RWPE2 (cell line): ENCODE results near the gene PRPF18.

ENCODE experiments used
- ATAC-seq: fragments of 200-7000 bp; cut with Tn5 transposase; 3 replicates; pipeline ENCODE4 v1.9.1; 2021; ENCODE audit warnings: low read depth
- DNase-seq: peaks from one replicate; pipeline ENCODE4 v3.0.0-alpha.2; 2020; ENCODE audit warnings: low spot score
- H3K27ac ChIP-seq: fragments of 450-650 bp; 2 replicates; pipeline ENCODE4 v1.5.1; 2017; ENCODE audit warnings: mild to moderate bottlenecking; ENCODE audit not compliant: poor library complexity, severe bottlenecking
- H3K27me3 ChIP-seq: fragments of 250-450 bp; sonication (Bioruptor Pico); 2 replicates; pipeline ENCODE4 v1.5.1; 2021; ENCODE audit warnings: mild to moderate bottlenecking, moderate library complexity; ENCODE audit not compliant: insufficient read depth, poor library complexity, severe bottlenecking
- H3K36me3 ChIP-seq: fragments of 250-450 bp; sonication (Bioruptor Pico); 2 replicates; pipeline ENCODE4 v1.5.1; 2020; ENCODE audit warnings: low read depth, mild to moderate bottlenecking, moderate library complexity
- H3K4me1 ChIP-seq: fragments of 250-450 bp; sonication (Bioruptor Pico); 2 replicates; pipeline ENCODE4 v1.5.1; 2021; ENCODE audit warnings: mild to moderate bottlenecking, moderate library complexity; ENCODE audit not compliant: insufficient read depth, poor library complexity, severe bottlenecking
- H3K4me3 ChIP-seq: fragments of 250-450 bp; sonication (Bioruptor Pico); 2 replicates; pipeline ENCODE4 v1.5.1; 2021; ENCODE audit warnings: mild to moderate bottlenecking, moderate library complexity; ENCODE audit not compliant: severe bottlenecking
- H3K9me3 ChIP-seq: fragments of 250-450 bp; sonication (Bioruptor Pico); 2 replicates; pipeline ENCODE4 v1.5.1; 2021; ENCODE audit warnings: mild to moderate bottlenecking, moderate library complexity; ENCODE audit not compliant: severe bottlenecking
- TF ChIP-seq, protein P1 (sequence below): fragments of 450-650 bp; IDR thresholded peaks from one replicate; pipeline ENCODE4 v1.5.1; 2017; ENCODE audit warnings: mild to moderate bottlenecking, moderate library complexity; ENCODE audit not compliant: poor library complexity, severe bottlenecking

PRPF18 gene

DNA sequence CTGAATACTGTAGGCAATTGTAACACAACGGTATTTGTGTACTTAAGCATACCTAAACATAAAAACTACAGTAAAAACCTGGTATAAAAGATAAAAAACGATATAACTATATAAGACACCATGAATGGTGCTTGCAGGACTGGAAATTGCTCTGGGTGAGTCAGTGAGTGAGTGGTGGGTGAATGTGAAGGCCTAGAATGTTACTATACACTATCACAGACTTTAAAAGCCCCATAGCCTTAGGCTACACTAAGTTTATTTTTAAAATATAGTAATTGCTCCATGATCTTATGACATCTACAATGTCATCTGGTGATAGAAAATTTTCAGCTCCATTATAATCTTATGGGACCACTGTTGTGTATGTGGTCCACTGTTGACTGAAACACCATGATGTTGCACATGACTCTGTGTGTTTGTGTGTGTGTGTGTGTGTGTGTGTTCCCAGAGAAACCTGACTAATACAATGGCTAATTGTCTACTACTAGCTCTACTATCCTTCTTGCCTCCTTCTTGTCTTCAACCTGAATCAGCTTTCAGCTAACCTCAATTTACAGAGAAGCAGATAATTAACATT is 27.6 kb upstream of the PRPF18 start:
- H3K27ac ChIP-seq: no peak overlapping the region
- no peaks in the 10 kb centered on the region for H3K4me1 ChIP-seq
- DNase-seq: no peak
- H3K27me3 ChIP-seq: no peaks in the 10 kb centered on the region
- TF ChIP-seq, protein P1, sequence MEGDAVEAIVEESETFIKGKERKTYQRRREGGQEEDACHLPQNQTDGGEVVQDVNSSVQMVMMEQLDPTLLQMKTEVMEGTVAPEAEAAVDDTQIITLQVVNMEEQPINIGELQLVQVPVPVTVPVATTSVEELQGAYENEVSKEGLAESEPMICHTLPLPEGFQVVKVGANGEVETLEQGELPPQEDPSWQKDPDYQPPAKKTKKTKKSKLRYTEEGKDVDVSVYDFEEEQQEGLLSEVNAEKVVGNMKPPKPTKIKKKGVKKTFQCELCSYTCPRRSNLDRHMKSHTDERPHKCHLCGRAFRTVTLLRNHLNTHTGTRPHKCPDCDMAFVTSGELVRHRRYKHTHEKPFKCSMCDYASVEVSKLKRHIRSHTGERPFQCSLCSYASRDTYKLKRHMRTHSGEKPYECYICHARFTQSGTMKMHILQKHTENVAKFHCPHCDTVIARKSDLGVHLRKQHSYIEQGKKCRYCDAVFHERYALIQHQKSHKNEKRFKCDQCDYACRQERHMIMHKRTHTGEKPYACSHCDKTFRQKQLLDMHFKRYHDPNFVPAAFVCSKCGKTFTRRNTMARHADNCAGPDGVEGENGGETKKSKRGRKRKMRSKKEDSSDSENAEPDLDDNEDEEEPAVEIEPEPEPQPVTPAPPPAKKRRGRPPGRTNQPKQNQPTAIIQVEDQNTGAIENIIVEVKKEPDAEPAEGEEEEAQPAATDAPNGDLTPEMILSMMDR: no peak
- no peak for ATAC-seq
- no peaks in the 10 kb centered on the region for H3K9me3 ChIP-seq
- H3K4me3 ChIP-seq: no peak overlapping the region
- H3K36me3 ChIP-seq: no peaks in the 10 kb centered on the region

DNA sequence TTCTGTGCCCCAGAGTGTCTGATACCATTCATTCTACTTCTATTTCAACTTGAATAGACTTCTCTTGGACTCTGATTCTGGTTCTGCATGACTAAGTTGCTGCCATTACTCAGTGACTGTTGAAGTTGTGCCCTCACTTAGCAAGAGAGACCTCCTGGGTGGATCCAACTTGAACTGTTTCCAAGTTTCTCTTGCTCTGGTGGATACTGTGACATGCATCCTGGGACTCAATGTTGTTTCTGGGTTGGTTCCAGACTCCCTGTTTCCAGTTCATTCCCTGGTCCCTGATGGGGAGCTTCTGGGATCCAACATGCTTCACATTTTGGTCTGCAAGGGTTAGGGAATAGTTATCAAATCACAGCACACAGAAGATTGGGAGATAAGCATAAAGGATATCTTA is 26.2 kb upstream of the PRPF18 start:
- DNase-seq (no peak), ATAC-seq (no peak)
- H3K9me3 ChIP-seq: no peaks in the 10 kb centered on the region
- H3K27me3 ChIP-seq: no peaks in the 10 kb centered on the region
- H3K36me3 ChIP-seq: no peaks in the 10 kb centered on the region
- TF ChIP-seq, protein P1: no peak
- no peaks in the 10 kb centered on the region for H3K4me1 ChIP-seq
- H3K4me3 ChIP-seq: no peak overlapping the region
- no peak overlapping the region for H3K27ac ChIP-seq

DNA sequence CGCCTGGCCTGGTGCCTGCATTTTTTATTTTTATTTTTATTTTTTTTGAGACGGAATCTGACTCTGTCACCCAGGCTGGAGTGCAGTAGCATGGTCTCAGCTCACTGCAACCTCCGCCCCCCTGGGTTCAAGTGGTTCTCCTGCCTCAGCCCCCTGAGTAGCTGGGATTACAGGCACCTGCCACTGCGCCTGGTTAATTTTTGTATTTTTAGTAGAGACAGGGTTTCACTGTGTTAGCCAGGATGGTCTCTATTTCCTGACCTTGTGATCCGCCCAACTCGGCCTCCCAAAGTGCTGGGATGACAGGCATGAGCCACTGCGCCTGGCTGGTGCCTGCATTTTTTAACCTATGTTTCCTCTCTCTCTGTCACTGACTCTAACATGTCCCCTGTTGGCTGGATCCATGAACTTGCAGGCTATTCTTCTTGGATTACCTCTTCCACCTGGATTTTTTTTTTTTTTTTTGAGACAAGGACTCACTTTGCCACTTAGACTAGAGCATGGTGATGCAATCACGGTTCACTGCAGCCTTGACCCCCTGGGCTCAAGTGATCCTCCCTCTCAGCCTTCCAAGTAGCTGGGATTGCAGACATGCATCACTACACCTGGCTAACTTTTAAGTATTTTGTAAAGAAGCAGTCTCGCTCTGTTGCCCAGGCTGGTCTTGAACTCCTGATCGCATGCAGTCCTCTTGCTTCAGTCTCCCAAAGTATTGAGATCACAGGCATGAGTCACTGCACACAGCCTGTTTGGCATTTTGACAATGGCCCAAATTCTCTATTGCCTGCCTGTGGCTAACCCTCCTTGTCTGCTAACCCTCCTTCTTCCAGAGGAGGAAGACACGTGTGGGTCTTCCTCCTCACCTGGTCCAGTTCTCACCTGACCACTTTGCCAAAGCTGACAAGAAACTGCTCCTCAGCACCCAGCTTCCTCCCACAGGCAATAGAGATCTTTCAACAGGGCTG is 23.0 kb upstream of the PRPF18 start:
- Histone ChIP-seq H3K27ac (no peak overlapping the region), H3K4me3 (no peak overlapping the region), H3K9me3 (no peaks in the 10 kb centered on the region), H3K27me3 (no peaks in the 10 kb centered on the region), H3K4me1 (no peaks in the 10 kb centered on the region), H3K36me3 (no peaks in the 10 kb centered on the region)
- DNase-seq: no peak
- TF ChIP-seq, protein P1: no peak
- ATAC-seq: no peak

DNA sequence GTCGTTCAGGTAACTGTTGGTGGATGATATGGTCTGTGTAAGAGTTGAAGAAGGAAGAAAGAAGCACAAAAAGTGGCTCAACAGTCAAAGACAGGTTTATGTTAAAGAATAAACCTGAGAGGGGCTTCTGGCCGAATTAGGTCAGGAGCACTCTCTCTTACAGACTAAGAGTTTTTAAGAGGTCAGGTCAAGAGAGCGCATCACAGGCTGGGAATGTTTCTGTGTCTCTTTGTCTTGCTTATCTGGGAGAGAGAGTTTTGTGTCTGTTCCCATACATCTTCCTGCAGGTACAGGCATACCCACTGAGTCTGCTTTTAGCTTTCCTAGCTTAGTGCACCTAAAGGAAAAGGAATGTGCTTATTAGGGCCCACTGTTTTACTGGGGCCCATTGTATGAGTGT is 22.2 kb upstream of the PRPF18 start:
- ATAC-seq (no peak), DNase-seq (no peak)
- Histone ChIP-seq H3K4me3 (no peak overlapping the region), H3K36me3 (no peaks in the 10 kb centered on the region), H3K27me3 (no peaks in the 10 kb centered on the region), H3K4me1 (no peaks in the 10 kb centered on the region), H3K9me3 (no peaks in the 10 kb centered on the region), H3K27ac (no peak overlapping the region)
- TF ChIP-seq, protein P1: no peak

DNA sequence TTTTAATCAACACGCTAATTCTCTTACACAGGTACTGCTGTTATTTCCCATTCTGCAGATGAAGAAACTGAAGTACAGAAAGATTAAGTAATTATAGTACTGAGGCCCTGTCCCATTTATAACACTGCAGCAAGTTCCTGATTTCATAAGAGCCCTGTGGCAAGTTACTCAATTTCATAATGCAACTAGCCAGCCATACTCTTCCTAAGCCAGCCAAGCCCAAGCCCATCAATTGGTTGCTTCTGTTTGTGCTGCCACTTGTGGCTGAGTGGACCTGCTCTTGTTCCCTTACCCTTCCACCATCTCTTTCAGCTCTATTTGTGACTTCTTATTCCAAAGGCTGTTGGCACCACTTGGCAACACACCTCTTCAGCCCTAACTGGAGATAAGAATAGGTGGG is 19.7 kb upstream of the PRPF18 start:
- H3K4me3 ChIP-seq: no peak overlapping the region
- TF ChIP-seq, protein P1: no peak
- H3K27ac ChIP-seq: no peak overlapping the region
- H3K9me3 ChIP-seq: no peaks in the 10 kb centered on the region
- H3K4me1 ChIP-seq: peaks cover 2% of the 10 kb centered on the region
- DNase-seq (no peak), ATAC-seq (no peak)
- no peaks in the 10 kb centered on the region for H3K36me3 ChIP-seq
- no peaks in the 10 kb centered on the region for H3K27me3 ChIP-seq
